ENCODE measurements around the gene SSX4. TPM values are rescaled to one million over a fixed set of nuclear protein-coding genes. Genes with fewer than 3 reads are reported as not detected.
"Not testable (repeated sequence)": the region's sequence is repeated elsewhere in the genome, so short reads cannot be mapped to it uniquely, and the experiment has no call there.

Gene SSX4
- total RNA-seq, result not detected
- long read RNA-seq, result 0 reads

- ATAC-seq; intact Hi-C loops (cut with micrococcal nuclease): not testable (repeated sequence)
These were observed at the start of gene SSX4 for GRCh38 chrX:48383239-48383638. Gene SSX4, plus strand, starts transcription at chrX:48383539. Its CDS starts 515 bp downstream, at chrX:48384054.

GRCh38 chrX:48346059-48346458 is 37.3 kb upstream of the SSX4 start:
- ATAC-seq; DNase-seq; intact Hi-C loops (cut with micrococcal nuclease): not testable (repeated sequence)

More at GRCh38 chrX:48383239-48383638, at the start of gene SSX4:
- DNase-seq, result not testable (repeated sequence)

- DNase-seq; ATAC-seq; intact Hi-C loops (cut with micrococcal nuclease): not testable (repeated sequence)
These were observed 26.8 kb upstream of the SSX4 start, which contains the start of gene SSX3 for GRCh38 chrX:48356315-48357094. Gene SSX3, minus strand, starts transcription at chrX:48356703. Its CDS starts 1,454 bp downstream, at chrX:48355249.

GRCh38 chrX:48357681-48358080 is 25.7 kb upstream of the SSX4 start:
- intact Hi-C loops (cut with micrococcal nuclease), result no loop called here
- DNase-seq (no peak), ATAC-seq (no peak)

GRCh38 chrX:48359281-48359680 is 24.1 kb upstream of the SSX4 start:
- DNase-seq; ATAC-seq; intact Hi-C loops (cut with micrococcal nuclease): not testable (repeated sequence)

- ATAC-seq; intact Hi-C loops (cut with micrococcal nuclease); DNase-seq: not testable (repeated sequence)
These were observed 15.5 kb upstream of the SSX4 start for GRCh38 chrX:48367717-48368408.

- DNase-seq; ATAC-seq; intact Hi-C loops (cut with micrococcal nuclease): not testable (repeated sequence)
These were observed 12.9 kb upstream of the SSX4 start for GRCh38 chrX:48370408-48370807.

- intact Hi-C loops (cut with micrococcal nuclease); DNase-seq; ATAC-seq: not testable (repeated sequence)
These were observed 13.6 kb downstream of the SSX4 start for GRCh38 chrX:48396931-48397330.

- ATAC-seq; intact Hi-C loops (cut with micrococcal nuclease): not testable (repeated sequence)
These were observed 14.5 kb downstream of the SSX4 start for GRCh38 chrX:48397825-48398224.

GRCh38 chrX:48411860-48412259 is 28.5 kb downstream of the SSX4 start, which contains the start of gene SSX4B:
Gene SSX4B, minus strand, starts transcription at chrX:48411960. Its CDS starts 588 bp downstream, at chrX:48411372.
- intact Hi-C loops (cut with micrococcal nuclease); ATAC-seq; DNase-seq: not testable (repeated sequence)

More at GRCh38 chrX:48397825-48398224, 14.5 kb downstream of the SSX4 start:
- not testable (repeated sequence) for DNase-seq

GRCh38 chrX:48427027-48427716 is 43.8 kb downstream of the SSX4 start:
- ATAC-seq; DNase-seq; intact Hi-C loops (cut with micrococcal nuclease): not testable (repeated sequence)

GRCh38 chrX:48429606-48430005 is 46.3 kb downstream of the SSX4 start:
- DNase-seq; intact Hi-C loops (cut with micrococcal nuclease): not testable (repeated sequence)

GRCh38 chrX:48430166-48430565 is 46.8 kb downstream of the SSX4 start:
- intact Hi-C loops (cut with micrococcal nuclease); ATAC-seq; DNase-seq: not testable (repeated sequence)

More at GRCh38 chrX:48429606-48430005, 46.3 kb downstream of the SSX4 start:
- not testable (repeated sequence) for ATAC-seq

- DNase-seq; intact Hi-C loops (cut with micrococcal nuclease); ATAC-seq: not testable (repeated sequence)
These were observed 50.4 kb downstream of the SSX4 start for GRCh38 chrX:48433713-48434112.

Other genes starting within 250 kb of the SSX4 start
- gene SSX5, start 186.7 kb upstream of the SSX4 start, total RNA-seq, result not detected
- not detected for gene SSX1, start 128.1 kb upstream of the SSX4 start, total RNA-seq
- not detected for gene SSX3, start 26.8 kb upstream of the SSX4 start, total RNA-seq
- gene SSX4B, start 28.4 kb downstream of the SSX4 start, total RNA-seq, result not detected
- 0.50 TPM for gene SLC38A5, start 86.7 kb downstream of the SSX4 start, total RNA-seq
- gene FTSJ1, start 92.7 kb downstream of the SSX4 start, total RNA-seq, result 15.1 TPM
- 13.2 TPM for gene PORCN, start 125.5 kb downstream of the SSX4 start, total RNA-seq
- 55.4 TPM for gene EBP, start 138.3 kb downstream of the SSX4 start, total RNA-seq
- 15.4 TPM for gene TBC1D25, start 156.2 kb downstream of the SSX4 start, total RNA-seq
- gene RBM3, start 190.9 kb downstream of the SSX4 start, total RNA-seq, result 103 TPM
- 164 TPM for gene WDR13, start 214.0 kb downstream of the SSX4 start, total RNA-seq

Data from left ventricle myocardium superior (tissue), 1 donor.